ENCODE results near the gene STARD8. TPM values are rescaled to one million over a fixed set of nuclear protein-coding genes. Genes with fewer than 3 reads are reported as not detected.

Gene STARD8
- total RNA-seq, 1 experiment from 2014 or later: 2.3 TPM

GRCh38 chrX:68719904-68720614 lies 72.6 kb downstream of the STARD8 start:
- Histone ChIP-seq H3K9me3 (replicated peaks) (no peaks in the 10 kb centered on the region), H3K36me3 (no peaks in the 10 kb centered on the region), H3K27ac (no peak overlapping the region), H3K4me1 (replicated peaks) (no peaks in the 10 kb centered on the region), H3K27me3 (replicated peaks) (no peaks in the 10 kb centered on the region), H3K4me3 (no peak overlapping the region)
- peak in 1 of 2 experiments; percentile 14 for DNase-seq (ENCODE audit: low read depth in 1 of 2, low spot score in 2 of 2)

DNA sequence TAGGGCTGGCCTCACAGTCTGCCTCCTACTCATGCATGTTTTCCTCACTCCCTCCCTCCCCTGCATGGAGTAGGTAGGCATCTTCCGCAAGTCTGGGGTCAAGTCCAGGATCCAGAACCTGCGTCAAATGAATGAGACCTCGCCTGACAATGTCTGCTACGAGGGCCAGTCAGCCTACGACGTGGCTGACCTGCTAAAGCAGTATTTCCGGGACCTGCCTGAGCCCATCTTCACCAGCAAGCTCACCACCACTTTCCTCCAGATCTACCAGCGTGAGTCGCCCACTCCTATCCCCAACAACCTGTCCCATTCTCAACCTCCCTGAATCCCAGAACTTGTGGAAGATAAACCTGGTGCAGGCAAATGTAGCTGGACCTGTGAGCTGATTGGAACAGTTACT lies 73.4 kb downstream of the STARD8 start:
- no peaks in the 10 kb centered on the region for H3K9me3 ChIP-seq (replicated peaks)

GRCh38 chrX:68721546-68721945 lies 74.1 kb downstream of the STARD8 start:
- Histone ChIP-seq H3K36me3 (no peaks in the 10 kb centered on the region), H3K4me3 (no peak overlapping the region), H3K4me1 (replicated peaks) (no peaks in the 10 kb centered on the region), H3K27ac (no peak overlapping the region), H3K9me3 (replicated peaks) (no peaks in the 10 kb centered on the region), H3K27me3 (replicated peaks) (no peaks in the 10 kb centered on the region)
- DNase-seq (ENCODE audit: low read depth in 1 of 2, low spot score in 2 of 2): peak in 1 of 2 experiments; percentile 3

More for the DNA sequence above, 73.4 kb downstream of the STARD8 start:
- Histone ChIP-seq H3K27ac (no peak overlapping the region), H3K4me3 (no peak overlapping the region), H3K27me3 (replicated peaks) (no peaks in the 10 kb centered on the region), H3K4me1 (replicated peaks) (no peaks in the 10 kb centered on the region), H3K36me3 (no peaks in the 10 kb centered on the region)
- peak in 1 of 2 experiments; percentile 3 for DNase-seq (ENCODE audit: low read depth in 1 of 2, low spot score in 2 of 2)

GRCh38 chrX:68721991-68722860 lies 74.8 kb downstream of the STARD8 start:
- DNase-seq (ENCODE audit: low read depth in 1 of 2, low spot score in 2 of 2): no peak
- Histone ChIP-seq H3K27ac (no peak overlapping the region), H3K4me3 (no peak overlapping the region), H3K27me3 (replicated peaks) (no peaks in the 10 kb centered on the region), H3K9me3 (replicated peaks) (no peaks in the 10 kb centered on the region), H3K36me3 (no peaks in the 10 kb centered on the region), H3K4me1 (replicated peaks) (no peaks in the 10 kb centered on the region)

- no peak overlapping the region for H3K27ac ChIP-seq
- no peaks in the 10 kb centered on the region for H3K36me3 ChIP-seq
- H3K4me3 ChIP-seq: no peak overlapping the region
- no peaks in the 10 kb centered on the region for H3K27me3 ChIP-seq (replicated peaks)
- peak in 1 of 2 experiments; percentile 12 for DNase-seq (ENCODE audit: low read depth in 1 of 2, low spot score in 2 of 2)
- no peaks in the 10 kb centered on the region for H3K9me3 ChIP-seq (replicated peaks)
- no peaks in the 10 kb centered on the region for H3K4me1 ChIP-seq (replicated peaks)
Measured at GRCh38 chrX:68723491-68724155, 76.2 kb downstream of the STARD8 start.

- Histone ChIP-seq H3K27me3 (replicated peaks) (no peaks in the 10 kb centered on the region), H3K4me3 (no peak overlapping the region), H3K4me1 (replicated peaks) (no peaks in the 10 kb centered on the region), H3K27ac (no peak overlapping the region), H3K9me3 (replicated peaks) (no peaks in the 10 kb centered on the region), H3K36me3 (no peaks in the 10 kb centered on the region)
- DNase-seq (ENCODE audit: low read depth in 1 of 2, low spot score in 2 of 2): peak in 1 of 2 experiments; percentile 13
Measured at GRCh38 chrX:68724531-68725020, 77.1 kb downstream of the STARD8 start.

DNA sequence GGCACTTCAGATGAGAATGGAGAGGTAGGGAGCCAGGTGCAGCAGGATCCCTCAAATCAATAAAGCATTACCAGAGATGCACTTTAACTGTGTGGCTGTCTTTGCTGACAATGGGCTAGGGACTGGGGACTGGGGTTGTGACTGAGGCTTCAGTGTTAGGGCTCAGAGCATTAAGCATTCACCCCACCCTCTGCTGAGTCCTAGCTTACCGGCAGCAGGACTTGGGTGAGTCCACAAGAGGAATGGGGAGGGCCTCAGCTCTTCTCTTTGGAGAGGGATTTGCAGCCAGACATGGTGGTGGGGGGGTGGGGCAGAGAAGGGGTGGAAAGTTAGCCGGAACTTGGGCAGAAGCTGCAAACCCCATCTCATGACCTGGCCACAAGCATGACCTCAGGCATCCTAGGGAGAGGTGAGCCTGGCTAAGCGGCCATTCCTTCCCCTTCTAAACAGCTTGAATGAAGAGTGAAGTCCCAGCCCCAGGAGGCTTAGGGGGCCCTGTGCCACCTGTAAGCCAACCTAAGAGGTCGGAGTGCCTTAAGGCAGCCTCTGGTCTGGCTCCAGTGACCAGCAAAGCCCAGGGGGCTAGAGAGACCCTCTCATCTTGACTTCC lies 78.4 kb downstream of the STARD8 start:
- Histone ChIP-seq H3K36me3 (no peaks in the 10 kb centered on the region), H3K9me3 (replicated peaks) (no peaks in the 10 kb centered on the region), H3K27ac (no peak overlapping the region), H3K4me3 (no peak overlapping the region), H3K27me3 (replicated peaks) (no peaks in the 10 kb centered on the region), H3K4me1 (replicated peaks) (no peaks in the 10 kb centered on the region)
- DNase-seq (ENCODE audit: low read depth in 1 of 2, low spot score in 2 of 2): peak in 1 of 2 experiments; percentile 9

DNA sequence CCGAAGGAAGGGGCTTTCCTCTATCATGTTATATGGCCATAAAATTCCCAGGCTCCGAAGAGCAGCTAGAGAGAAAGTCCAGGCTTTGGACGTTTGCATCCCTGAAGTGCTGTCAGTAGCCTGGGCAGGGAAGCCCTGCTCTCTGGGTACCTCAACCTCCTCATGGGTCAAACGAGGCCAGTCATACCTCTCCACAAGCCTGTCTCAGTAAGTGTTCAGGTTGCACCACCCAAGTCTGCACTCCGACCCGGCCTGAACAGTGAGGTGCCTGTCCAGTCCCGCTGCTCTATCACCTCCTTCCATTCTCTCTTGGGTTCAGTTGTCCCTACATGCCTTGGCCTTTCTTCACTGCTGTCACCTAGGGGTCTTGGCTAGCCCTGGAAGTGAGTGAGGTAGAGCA lies 78.9 kb downstream of the STARD8 start:
- Histone ChIP-seq H3K4me3 (no peak overlapping the region), H3K27ac (no peak overlapping the region), H3K9me3 (replicated peaks) (no peaks in the 10 kb centered on the region), H3K36me3 (no peaks in the 10 kb centered on the region), H3K4me1 (replicated peaks) (no peaks in the 10 kb centered on the region), H3K27me3 (replicated peaks) (no peaks in the 10 kb centered on the region)
- DNase-seq (ENCODE audit: low read depth in 1 of 2, low spot score in 2 of 2): peak in 1 of 2 experiments; percentile 17

DNA sequence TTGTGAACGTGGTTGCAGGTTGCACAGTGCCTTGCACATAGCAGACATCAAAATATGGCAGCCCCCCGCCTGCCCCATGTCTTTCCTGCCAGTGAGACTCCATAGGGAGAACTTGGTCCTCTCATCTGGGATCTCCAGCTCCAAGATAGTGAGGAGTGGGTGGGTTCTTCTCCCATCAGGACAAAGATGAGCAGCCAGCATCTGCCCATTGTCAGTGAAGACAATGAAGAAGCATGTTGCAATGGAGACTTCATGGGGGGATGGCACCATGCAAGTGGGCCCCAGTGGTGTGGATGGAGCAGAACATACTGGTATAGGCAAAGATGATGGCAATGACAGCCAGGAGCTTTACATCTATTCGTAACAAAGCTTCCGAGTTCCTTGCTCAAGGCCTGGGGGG lies 80.2 kb downstream of the STARD8 start:
- Histone ChIP-seq H3K4me1 (replicated peaks) (no peaks in the 10 kb centered on the region), H3K27ac (no peak overlapping the region), H3K4me3 (no peak overlapping the region), H3K36me3 (no peaks in the 10 kb centered on the region), H3K27me3 (replicated peaks) (no peaks in the 10 kb centered on the region), H3K9me3 (replicated peaks) (no peaks in the 10 kb centered on the region)
- peak in 1 of 2 experiments; percentile 2 for DNase-seq (ENCODE audit: low read depth in 1 of 2, low spot score in 2 of 2)

DNA sequence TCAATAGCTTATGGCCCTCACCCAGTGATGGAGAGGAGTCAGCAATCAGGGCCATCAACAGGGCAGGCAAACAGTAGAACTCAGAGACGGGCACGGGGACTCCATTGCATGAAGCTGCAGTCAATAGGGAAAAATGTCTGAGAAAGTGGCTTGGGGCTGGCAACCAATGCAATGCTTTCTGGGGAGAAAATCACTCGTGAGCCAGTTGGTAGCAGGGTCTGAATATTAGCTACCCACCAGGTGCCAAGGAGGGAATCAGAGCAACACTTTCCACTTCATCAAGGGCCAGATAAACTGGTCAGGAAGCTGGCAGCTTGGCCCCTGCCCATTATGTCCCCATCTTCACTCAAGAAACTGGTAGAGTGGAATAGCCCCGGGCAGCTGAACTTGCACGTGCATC lies 80.7 kb downstream of the STARD8 start:
- Histone ChIP-seq H3K27me3 (replicated peaks) (no peaks in the 10 kb centered on the region), H3K27ac (no peak overlapping the region), H3K36me3 (no peaks in the 10 kb centered on the region), H3K4me3 (no peak overlapping the region), H3K9me3 (replicated peaks) (no peaks in the 10 kb centered on the region), H3K4me1 (replicated peaks) (no peaks in the 10 kb centered on the region)
- peak in 1 of 2 experiments; percentile 4 for DNase-seq (ENCODE audit: low read depth in 1 of 2, low spot score in 2 of 2)

DNA sequence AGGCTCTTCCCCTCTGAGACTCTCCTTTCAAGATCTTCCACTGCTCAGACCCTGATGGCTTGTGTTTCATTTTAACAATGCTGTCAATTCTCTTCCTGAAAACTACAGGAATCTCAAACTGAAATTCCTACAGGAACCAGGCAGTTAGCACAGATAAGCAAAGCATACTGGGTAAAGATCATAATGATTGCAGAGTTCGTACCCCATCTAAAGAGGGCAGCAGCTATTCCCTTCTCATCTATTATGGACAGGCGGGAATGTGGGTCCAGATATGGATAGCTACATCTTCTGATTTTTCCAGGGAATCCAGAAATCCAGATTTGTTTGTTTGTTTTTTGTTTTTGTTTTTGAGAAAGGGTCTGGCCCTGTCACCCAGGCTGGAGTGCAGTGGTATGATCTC lies 83.8 kb downstream of the STARD8 start:
- Histone ChIP-seq H3K4me1 (replicated peaks) (no peaks in the 10 kb centered on the region), H3K4me3 (no peak overlapping the region), H3K36me3 (no peaks in the 10 kb centered on the region), H3K9me3 (replicated peaks) (no peaks in the 10 kb centered on the region), H3K27me3 (replicated peaks) (no peaks in the 10 kb centered on the region), H3K27ac (no peak overlapping the region)
- DNase-seq (ENCODE audit: low read depth in 1 of 2, low spot score in 2 of 2): no peak

DNA sequence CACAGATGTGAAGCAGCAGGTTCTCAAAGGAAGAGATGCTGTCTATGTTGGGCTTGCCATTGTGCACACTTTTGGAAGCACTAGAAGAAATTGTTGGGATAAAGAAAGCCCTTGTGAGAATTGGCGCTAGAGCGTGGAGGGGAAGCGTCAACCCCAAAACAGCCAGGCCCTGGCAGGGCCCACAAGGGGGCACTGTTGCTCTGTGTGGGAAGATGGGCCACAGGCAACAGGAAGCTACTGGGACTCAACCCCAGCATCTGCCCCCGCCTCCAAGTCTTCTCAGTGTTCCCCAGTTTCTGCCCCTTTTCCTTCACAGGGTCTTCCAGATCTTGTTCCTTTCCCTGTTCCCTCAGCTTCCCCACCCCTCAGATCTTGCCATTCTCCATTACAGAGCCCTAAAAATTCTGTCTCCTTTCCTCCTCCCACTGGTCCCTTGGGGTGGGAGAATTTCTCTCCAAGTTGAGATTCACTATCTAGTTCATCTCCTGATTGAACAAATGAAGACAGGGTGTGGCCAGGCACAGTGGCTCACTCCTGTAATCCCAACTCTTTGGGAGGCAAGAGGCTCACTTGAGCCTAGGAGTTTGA lies 85.5 kb downstream of the STARD8 start:
- H3K9me3 ChIP-seq (replicated peaks): no peaks in the 10 kb centered on the region
- H3K4me3 ChIP-seq: no peak overlapping the region
- DNase-seq (ENCODE audit: low read depth in 1 of 2, low spot score in 2 of 2): peak; percentile 8 to 53
- no peaks in the 10 kb centered on the region for H3K4me1 ChIP-seq (replicated peaks)
- H3K27ac ChIP-seq: no peak overlapping the region
- H3K36me3 ChIP-seq: no peaks in the 10 kb centered on the region
- H3K27me3 ChIP-seq (replicated peaks): no peaks in the 10 kb centered on the region

- no peaks in the 10 kb centered on the region for H3K36me3 ChIP-seq
- no peaks in the 10 kb centered on the region for H3K27me3 ChIP-seq (replicated peaks)
- no peak for DNase-seq (ENCODE audit: low read depth in 1 of 2, low spot score in 2 of 2)
- H3K27ac ChIP-seq: no peak overlapping the region
- H3K4me3 ChIP-seq: no peak overlapping the region
- no peaks in the 10 kb centered on the region for H3K4me1 ChIP-seq (replicated peaks)
- H3K9me3 ChIP-seq (replicated peaks): no peaks in the 10 kb centered on the region
Measured at GRCh38 chrX:68735266-68735665, 87.8 kb downstream of the STARD8 start.
